Activated CD4-positive, CD25-positive, alpha-beta regulatory T cell treated with anti-CD3 and anti-CD28 coated beads, Interleukin-2, amount 50 U/mL, for 72 hours (primary cell): ENCODE data around the gene ALDH1A3.
A peak's percentile ranks its signal among the peaks of the same experiment; 100 is the strongest.
"Not testable (repeated sequence)": the region's sequence is repeated elsewhere in the genome, so short reads cannot be mapped to it uniquely, and the experiment has no call there.

ENCODE experiments used
- DNase-seq: peaks from one replicate; pipeline ENCODE4 v3.0.0; 2021

Gene ALDH1A3

GRCh38 chr15:100879464-100880138, at the start of gene ALDH1A3:
Gene ALDH1A3 (plus strand): TSS chr15:100879831. CDS start chr15:100879908, 77 bp downstream.
- no peak for DNase-seq

- DNase-seq: no peak
These were observed 48.2 kb upstream of the ALDH1A3 start for GRCh38 chr15:100831467-100831866.

- DNase-seq: no peak
These were observed 47.3 kb upstream of the ALDH1A3 start for GRCh38 chr15:100832149-100832942.

- no peak for DNase-seq
These were observed 45.9 kb upstream of the ALDH1A3 start for GRCh38 chr15:100833417-100834389.

GRCh38 chr15:100834731-100835130, 44.9 kb upstream of the ALDH1A3 start:
- no peak for DNase-seq

- no peak for DNase-seq
These were observed 44.0 kb upstream of the ALDH1A3 start for GRCh38 chr15:100835636-100836035.

GRCh38 chr15:100836501-100836900, 43.1 kb upstream of the ALDH1A3 start:
- DNase-seq: no peak

- DNase-seq: no peak
These were observed 38.2 kb upstream of the ALDH1A3 start for GRCh38 chr15:100841426-100841825.

- no peak for DNase-seq
These were observed 36.6 kb upstream of the ALDH1A3 start for GRCh38 chr15:100842756-100843730.

- no peak for DNase-seq
These were observed 35.5 kb upstream of the ALDH1A3 start for GRCh38 chr15:100844167-100844566.

GRCh38 chr15:100844778-100845177, 34.9 kb upstream of the ALDH1A3 start:
- no peak for DNase-seq

GRCh38 chr15:100847194-100847593, 32.4 kb upstream of the ALDH1A3 start:
- DNase-seq: no peak

- peak; percentile 50 for DNase-seq
These were observed 30.4 kb upstream of the ALDH1A3 start for GRCh38 chr15:100849021-100849854.

- no peak for DNase-seq
These were observed 29.8 kb upstream of the ALDH1A3 start for GRCh38 chr15:100849855-100850218.

GRCh38 chr15:100851428-100852015, 28.1 kb upstream of the ALDH1A3 start:
- not testable (repeated sequence) for DNase-seq

GRCh38 chr15:100852630-100853029, 27.0 kb upstream of the ALDH1A3 start:
- no peak for DNase-seq

GRCh38 chr15:100853676-100854440, 25.8 kb upstream of the ALDH1A3 start:
- DNase-seq: no peak

- no peak for DNase-seq
These were observed 22.8 kb upstream of the ALDH1A3 start for GRCh38 chr15:100856867-100857266.

GRCh38 chr15:100858294-100858693, 21.3 kb upstream of the ALDH1A3 start:
- no peak for DNase-seq
